Skeletal muscle satellite cell (primary cell): ENCODE measurements around the gene ASGR2.
"Not testable (repeated sequence)": the region's sequence is repeated elsewhere in the genome, so short reads cannot be mapped to it uniquely, and the experiment has no call there.

ENCODE experiments used
- H3K27me3 ChIP-seq: 2 replicates; pipeline ENCODE4 v1.7.0; 2013; ENCODE audit warnings: low read length; ENCODE audit not compliant: control insufficient read depth, insufficient read depth
- H3K36me3 ChIP-seq: 2 replicates; pipeline ENCODE4 v1.7.0; 2013; ENCODE audit warnings: mild to moderate bottlenecking, control low read depth, low read length; ENCODE audit not compliant: insufficient read depth
- H3K4me1 ChIP-seq: 2 replicates; pipeline ENCODE4 v1.7.0; 2013; ENCODE audit warnings: low read length; ENCODE audit not compliant: control insufficient read depth, insufficient read depth
- H3K4me2 ChIP-seq: 2 replicates; pipeline ENCODE4 v1.7.0; 2013; ENCODE audit warnings: mild to moderate bottlenecking, low read length
- H3K4me3 ChIP-seq: 2 replicates; pipeline ENCODE4 v1.7.0; 2013; ENCODE audit warnings: low read length
- H3K9ac ChIP-seq: 2 replicates; pipeline ENCODE4 v1.7.0; 2013; ENCODE audit warnings: mild to moderate bottlenecking, low read depth, low read length, moderate library complexity
- H3K9me3 ChIP-seq: replicated peaks from 2 replicates; pipeline ENCODE4 v1.7.0; 2013; ENCODE audit warnings: mild to moderate bottlenecking, control low read depth, low read length

The ASGR2 gene

GRCh38 chr17:7122381-7122780 lies 7.8 kb upstream of the ASGR2 start:
- H3K4me3 ChIP-seq = no peak overlapping the region

GRCh38 chr17:7120635-7121034 lies 6.0 kb upstream of the ASGR2 start:
- H3K9ac ChIP-seq, H3K4me2 ChIP-seq, H3K4me1 ChIP-seq, H3K9me3 ChIP-seq, H3K36me3 ChIP-seq, H3K4me3 ChIP-seq: not testable (repeated sequence)
- peaks cover 56% of the 10 kb centered on the region for H3K27me3 ChIP-seq

More at GRCh38 chr17:7122381-7122780, 7.8 kb upstream of the ASGR2 start:
- H3K4me2 ChIP-seq = no peak overlapping the region
- H3K36me3 ChIP-seq = no peaks in the 10 kb centered on the region
- no peak overlapping the region for H3K9ac ChIP-seq
- H3K9me3 ChIP-seq = no peaks in the 10 kb centered on the region
- peaks cover 46% of the 10 kb centered on the region for H3K27me3 ChIP-seq
- H3K4me1 ChIP-seq = no peaks in the 10 kb centered on the region

GRCh38 chr17:7120123-7120522 lies 5.5 kb upstream of the ASGR2 start:
- Histone ChIP-seq H3K27me3 (peaks cover 56% of the 10 kb centered on the region), H3K9me3 (no peaks in the 10 kb centered on the region), H3K36me3 (no peaks in the 10 kb centered on the region), H3K4me1 (no peaks in the 10 kb centered on the region), H3K4me3 (no peak overlapping the region), H3K9ac (no peak overlapping the region), H3K4me2 (no peak overlapping the region)

GRCh38 chr17:7119314-7119713 lies 4.7 kb upstream of the ASGR2 start:
- peaks cover 57% of the 10 kb centered on the region for H3K27me3 ChIP-seq
- no peaks in the 10 kb centered on the region for H3K9me3 ChIP-seq
- H3K4me1 ChIP-seq = no peaks in the 10 kb centered on the region
- H3K4me2 ChIP-seq = no peak overlapping the region
- no peaks in the 10 kb centered on the region for H3K36me3 ChIP-seq
- no peak overlapping the region for H3K9ac ChIP-seq
- no peak overlapping the region for H3K4me3 ChIP-seq

- peaks cover 56% of the 10 kb centered on the region for H3K27me3 ChIP-seq
- no peak overlapping the region for H3K4me2 ChIP-seq
- no peaks in the 10 kb centered on the region for H3K4me1 ChIP-seq
- no peak overlapping the region for H3K4me3 ChIP-seq
- no peaks in the 10 kb centered on the region for H3K36me3 ChIP-seq
- H3K9ac ChIP-seq = no peak overlapping the region
- no peaks in the 10 kb centered on the region for H3K9me3 ChIP-seq
These were observed 423 bp upstream of the ASGR2 start for GRCh38 chr17:7114875-7115614.

GRCh38 chr17:7113273-7114071 lies 1.1 kb downstream of the ASGR2 start:
- Histone ChIP-seq H3K4me1 (no peaks in the 10 kb centered on the region), H3K27me3 (peaks cover 52% of the 10 kb centered on the region), H3K9me3 (no peaks in the 10 kb centered on the region), H3K4me2 (no peak overlapping the region), H3K9ac (no peak overlapping the region), H3K36me3 (no peaks in the 10 kb centered on the region), H3K4me3 (no peak overlapping the region)

- no peaks in the 10 kb centered on the region for H3K36me3 ChIP-seq
- no peaks in the 10 kb centered on the region for H3K9me3 ChIP-seq
- peaks cover 47% of the 10 kb centered on the region for H3K27me3 ChIP-seq
- H3K9ac ChIP-seq = no peak overlapping the region
- no peak overlapping the region for H3K4me2 ChIP-seq
- no peaks in the 10 kb centered on the region for H3K4me1 ChIP-seq
- no peak overlapping the region for H3K4me3 ChIP-seq
These were observed 2.0 kb downstream of the ASGR2 start for GRCh38 chr17:7112510-7113108.

- no peak overlapping the region for H3K4me3 ChIP-seq
- H3K4me2 ChIP-seq = no peak overlapping the region
- no peak overlapping the region for H3K9ac ChIP-seq
- H3K36me3 ChIP-seq = no peaks in the 10 kb centered on the region
- no peaks in the 10 kb centered on the region for H3K4me1 ChIP-seq
- H3K27me3 ChIP-seq = peaks cover 47% of the 10 kb centered on the region
- no peaks in the 10 kb centered on the region for H3K9me3 ChIP-seq
These were observed 2.7 kb downstream of the ASGR2 start for GRCh38 chr17:7111784-7112509.

GRCh38 chr17:7110617-7111306 lies 3.9 kb downstream of the ASGR2 start:
- no peaks in the 10 kb centered on the region for H3K36me3 ChIP-seq
- H3K4me1 ChIP-seq = no peaks in the 10 kb centered on the region
- H3K4me2 ChIP-seq = no peak overlapping the region
- no peaks in the 10 kb centered on the region for H3K9me3 ChIP-seq
- peaks cover 51% of the 10 kb centered on the region for H3K27me3 ChIP-seq
- no peak overlapping the region for H3K4me3 ChIP-seq
- no peak overlapping the region for H3K9ac ChIP-seq

GRCh38 chr17:7109461-7110322 lies 4.9 kb downstream of the ASGR2 start:
- Histone ChIP-seq H3K4me3 (no peak overlapping the region), H3K4me1 (no peaks in the 10 kb centered on the region), H3K27me3 (peaks cover 54% of the 10 kb centered on the region), H3K9me3 (no peaks in the 10 kb centered on the region), H3K36me3 (no peaks in the 10 kb centered on the region), H3K4me2 (no peak overlapping the region), H3K9ac (no peak overlapping the region)
